Effector CD8-positive, alpha-beta T cell (primary cell): ENCODE results near the gene SQOR.
"Not testable (repeated sequence)": the region's sequence is repeated elsewhere in the genome, so short reads cannot be mapped to it uniquely, and the experiment has no call there.

Source experiments
- DNase-seq: peaks from one replicate; lab custom pipeline; 2025; lab: John Stamatoyannopoulos, UW

The SQOR gene

GRCh38 chr15:45631776-45632175, 3.1 kb upstream of the SQOR start:
- DNase-seq, result no peak

- peak; percentile 38 for DNase-seq
Observed at GRCh38 chr15:45635191-45635638, 386 bp downstream of the SQOR start.

GRCh38 chr15:45635763-45636292, 999 bp downstream of the SQOR start:
- no peak for DNase-seq

GRCh38 chr15:45637141-45637540, 2.3 kb downstream of the SQOR start:
- no peak for DNase-seq

GRCh38 chr15:45637552-45638033, 2.8 kb downstream of the SQOR start:
- no peak for DNase-seq

- DNase-seq, result no peak
Observed at GRCh38 chr15:45640616-45641015, 5.8 kb downstream of the SQOR start.

- DNase-seq, result no peak
Observed at GRCh38 chr15:45641374-45641781, 6.5 kb downstream of the SQOR start.

- DNase-seq, result no peak
Observed at GRCh38 chr15:45641999-45642932, 7.4 kb downstream of the SQOR start.

- no peak for DNase-seq
Observed at GRCh38 chr15:45644437-45644836, 9.6 kb downstream of the SQOR start.

GRCh38 chr15:45645026-45645980, 10.5 kb downstream of the SQOR start:
- no peak for DNase-seq

GRCh38 chr15:45646220-45646619, 11.4 kb downstream of the SQOR start:
- no peak for DNase-seq

GRCh38 chr15:45647828-45648227, 13.0 kb downstream of the SQOR start:
- DNase-seq, result no peak

- no peak for DNase-seq
Observed at GRCh38 chr15:45648521-45649200, 13.8 kb downstream of the SQOR start.

GRCh38 chr15:45650007-45650406, 15.2 kb downstream of the SQOR start:
- not testable (repeated sequence) for DNase-seq

GRCh38 chr15:45650889-45651525, 16.2 kb downstream of the SQOR start:
- no peak for DNase-seq

GRCh38 chr15:45653702-45654424, 19.0 kb downstream of the SQOR start:
- no peak for DNase-seq

- no peak for DNase-seq
Observed at GRCh38 chr15:45654749-45655148, 19.9 kb downstream of the SQOR start.

- DNase-seq, result no peak
Observed at GRCh38 chr15:45657254-45657653, 22.4 kb downstream of the SQOR start.

- DNase-seq, result no peak
Observed at GRCh38 chr15:45657764-45658545, 23.1 kb downstream of the SQOR start.
